Ovary (tissue), 9 donors: Measurements from ENCODE around the gene STAB1. TPM values are rescaled to one million over a fixed set of nuclear protein-coding genes. Genes with fewer than 3 reads are reported as not detected.

Source experiments
- DNase-seq, 5 donors: peaks; one replicate each; pipeline ENCODE4 v3.0.0-alpha.2; 2019 to 2020
- H3K27ac ChIP-seq, 2 donors: fragments of 200-600 bp; one replicate each; pipeline versions ENCODE4 v1.5.1 to v1.8.0; 2019 to 2022
- H3K27me3 ChIP-seq: fragments of 200-600 bp; one replicate; pipeline ENCODE4 v1.8.0; 2022
- H3K36me3 ChIP-seq: fragments of 200-600 bp; sonication (generic); one replicate; pipeline ENCODE4 v1.5.1; 2019
- H3K4me1 ChIP-seq: one replicate; pipeline ENCODE4 v1.8.1; 2013; ENCODE audit warnings: mild to moderate bottlenecking, moderate library complexity; ENCODE audit not compliant: insufficient read depth
- H3K4me3 ChIP-seq: fragments of 200-600 bp; sonication (generic); one replicate; pipeline ENCODE4 v1.5.1; 2017
- H3K9me3 ChIP-seq, 2 donors: fragments of 200-600 bp in 1 of 2; sonication (generic) in 1 of 2; one replicate each; pipeline versions ENCODE4 v1.5.1 to v1.8.1; 2013 to 2019; ENCODE audit warnings: mild to moderate bottlenecking in 1 of 2, moderate library complexity in 1 of 2
- EP300 ChIP-seq: sonication (generic); formaldehyde crosslinking; IDR thresholded peaks from one replicate; pipeline ENCODE4 v1.6.1; 2017; ENCODE audit warnings: antibody characterized with exemption
- POLR2A ChIP-seq: fragments of 450-650 bp; IDR thresholded peaks from one replicate; pipeline ENCODE4 v1.6.1; 2017; ENCODE audit warnings: antibody characterized with exemption, mild to moderate bottlenecking, moderate library complexity
- WGBS, 3 donors: extraction: QIAGEN DNeasy Blood & Tissue Kit in 1 of 3; methylation state at CpG; one replicate each; pipeline versions ENCODE4 v1.1.5 to v1.1.7; 2013 to 2017; 5-methylcytosine and 5-hydroxymethylcytosine counted together
- intact Hi-C, 4 donors: fragments of 100-400 bp; cut with DNase I; formaldehyde crosslinking; loops; one replicate each; pipeline versions ENCODE4 v1.11.0 to v1.15.1; 2022 to 2023
- polyA plus RNA-seq, 2 donors: library from polyadenylated mRNA; stranded (reverse); fragments of 200-250 nt in 1 of 2; fragments of 350-450 nt in 1 of 2; fragmentation: Illumina TruSeq in 1 of 2; extraction: RNeasy Lipid Tissue Mini Kit (QIAGEN cat#74804) in 1 of 2; gene quantifications; one replicate each; pipeline ENCODE4 v1.2.3, GENCODE V29; 2013 to 2014
- total RNA-seq, 7 donors: library from RNA; depleted of rRNA in 2 of 7; stranded (reverse); fragments of >200 nt in 2 of 7; fragmentation: NEBNext Ultra II Directional in 3 of 7; extraction: Animal tissue kit (Norgen Biotek cat#: 25700) in 3 of 7; gene quantifications; one replicate each; pipeline versions ENCODE4 v1.1.0 to v1.2.4, GENCODE V29; 2016 to 2023
- TF ChIP-seq, protein P1 (sequence below), 3 donors: fragments of 450-650 bp in 2 of 3; fragments of 200-600 bp in 1 of 3; IDR thresholded peaks; one replicate each; pipeline versions ENCODE4 v1.5.1 to v1.8.0; 2016 to 2022; ENCODE audit warnings: antibody characterized with exemption in 3 of 3, mild to moderate bottlenecking in 1 of 3
- donor health status: DM: no; HTN: no; CAD: no; lungs with moderate emphysema.
- donor health status: DM: no; HTN: no; CAD: no.
- donor health status: Bipolar disorder and iron deficiency.
- donor health status: DM: yes; HTN: yes; CAD: no.
- donor health status: DM: no; HTN: no; CAD: no.
- donor health status: DM: yes; HTN: yes; CAD: no.

Gene STAB1
- total and polyA plus RNA-seq, 9 donors: 21.4 to 114 (median 47.5) TPM

DNA sequence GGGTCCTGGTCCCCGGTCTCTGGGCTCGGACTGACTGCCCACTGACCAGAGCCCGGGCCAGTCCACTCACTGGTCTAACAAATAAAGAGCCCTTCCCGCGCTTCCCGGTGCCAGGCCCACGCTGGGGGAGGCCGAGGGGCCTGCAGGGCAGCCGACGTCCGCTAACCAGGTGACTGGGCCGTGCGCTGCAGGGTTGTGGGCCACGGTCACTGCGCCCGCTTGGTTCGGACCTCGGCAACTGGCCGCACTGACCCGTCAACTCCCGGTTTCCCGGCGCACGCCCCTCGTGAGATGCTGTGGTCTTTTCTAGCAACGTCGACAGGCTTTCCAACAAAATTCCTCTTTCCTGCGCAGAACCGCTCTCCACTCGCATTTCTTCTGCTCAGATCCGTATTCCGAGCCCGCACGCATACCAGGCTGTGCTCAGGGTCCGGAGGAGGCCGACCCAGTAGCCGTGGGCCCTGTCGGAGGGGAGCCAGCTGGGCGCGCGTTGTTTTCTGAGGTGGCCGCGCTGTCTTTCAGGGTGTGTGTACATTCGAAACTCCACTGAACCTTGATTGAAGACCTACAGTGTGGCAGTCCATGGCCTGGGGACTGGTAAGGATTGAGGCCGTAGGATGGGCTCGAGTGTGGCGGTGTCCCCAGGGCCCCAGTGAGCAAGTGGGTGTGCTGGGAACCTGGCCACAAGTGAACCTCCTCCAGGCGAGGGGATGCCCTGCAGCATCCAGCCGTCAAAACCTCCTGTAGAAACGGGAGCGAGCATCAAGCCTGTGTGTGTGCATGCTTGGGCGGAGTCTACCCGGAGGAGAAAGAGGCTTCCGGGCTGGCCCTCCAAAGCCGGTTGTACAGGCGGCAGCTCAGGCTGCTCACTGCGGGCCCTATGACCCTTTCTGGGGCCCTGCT is 39.4 kb downstream of the STAB1 start:
- Histone ChIP-seq H3K36me3 (no peaks in the 10 kb centered on the region), H3K27me3 (no peaks in the 10 kb centered on the region), H3K4me1 (peaks cover 25% of the 10 kb centered on the region), H3K4me3 (peak overlapping the region; percentile 61), H3K9me3 (no peaks in the 10 kb centered on the region), H3K27ac (peak overlapping the region; percentile 72 to 94)
- no peak for TF ChIP-seq POLR2A
- no peak for TF ChIP-seq EP300
- TF ChIP-seq, protein P1, sequence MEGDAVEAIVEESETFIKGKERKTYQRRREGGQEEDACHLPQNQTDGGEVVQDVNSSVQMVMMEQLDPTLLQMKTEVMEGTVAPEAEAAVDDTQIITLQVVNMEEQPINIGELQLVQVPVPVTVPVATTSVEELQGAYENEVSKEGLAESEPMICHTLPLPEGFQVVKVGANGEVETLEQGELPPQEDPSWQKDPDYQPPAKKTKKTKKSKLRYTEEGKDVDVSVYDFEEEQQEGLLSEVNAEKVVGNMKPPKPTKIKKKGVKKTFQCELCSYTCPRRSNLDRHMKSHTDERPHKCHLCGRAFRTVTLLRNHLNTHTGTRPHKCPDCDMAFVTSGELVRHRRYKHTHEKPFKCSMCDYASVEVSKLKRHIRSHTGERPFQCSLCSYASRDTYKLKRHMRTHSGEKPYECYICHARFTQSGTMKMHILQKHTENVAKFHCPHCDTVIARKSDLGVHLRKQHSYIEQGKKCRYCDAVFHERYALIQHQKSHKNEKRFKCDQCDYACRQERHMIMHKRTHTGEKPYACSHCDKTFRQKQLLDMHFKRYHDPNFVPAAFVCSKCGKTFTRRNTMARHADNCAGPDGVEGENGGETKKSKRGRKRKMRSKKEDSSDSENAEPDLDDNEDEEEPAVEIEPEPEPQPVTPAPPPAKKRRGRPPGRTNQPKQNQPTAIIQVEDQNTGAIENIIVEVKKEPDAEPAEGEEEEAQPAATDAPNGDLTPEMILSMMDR (IDR thresholded peaks at IDR 0.05): no peak
- intact Hi-C loops: loop anchor here in 2 of 4 donors (5.0 to 10.0 kb wide), 3 partner anchors 82 to 170 kb away; partner anchors contain the start of genes GLT8D1 (in 1 of the 2), GNL3 (in 1 of the 2), PBRM1 (in 1 of the 2) and SPCS1 (in 1 of the 2)
- WGBS, 3 donors: 14 to 24% (median 20%) methylated on average over 50 to 57 of the region's 57 CpGs
- DNase-seq: peak; percentile 34 to 55 (median 43)

DNA sequence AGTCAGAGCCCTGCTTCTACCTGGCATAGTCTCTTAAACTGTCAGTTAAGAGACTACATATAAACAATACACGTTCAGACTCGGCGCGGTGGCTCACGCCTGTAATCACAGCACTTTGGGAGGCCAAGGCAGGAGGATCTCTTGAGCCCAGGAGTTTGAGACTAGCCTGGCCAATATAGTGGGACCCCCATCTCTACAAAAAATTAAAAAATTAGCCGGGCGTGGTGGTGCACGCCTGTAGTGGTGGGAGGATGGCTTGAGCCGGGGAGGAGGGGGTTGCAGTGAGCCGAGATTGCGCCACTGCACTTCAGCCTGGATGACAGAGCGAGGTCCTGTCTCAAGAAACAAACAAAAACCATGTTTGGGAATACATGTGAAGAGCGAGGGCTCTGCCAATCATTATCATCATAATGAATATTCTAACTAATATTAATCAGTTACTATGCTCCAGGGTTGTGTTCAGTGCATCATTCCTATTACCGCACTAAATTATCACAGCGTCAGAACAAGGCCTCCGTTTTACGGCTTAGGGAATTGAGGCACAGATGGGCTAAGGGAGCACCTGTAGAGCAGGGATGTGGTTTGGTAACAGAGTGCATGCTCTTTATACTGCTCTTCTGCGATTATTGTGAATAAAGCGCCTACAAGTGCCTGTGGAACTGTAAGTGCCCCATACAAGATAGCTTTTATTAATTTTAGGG is 40.4 kb downstream of the STAB1 start:
- peak overlapping the region in 1 of 2 donors; percentile 94 for H3K27ac ChIP-seq
- WGBS, 3 donors: 84 to 92% (median 88%) methylated on average over 19 of the region's 19 CpGs
- H3K4me3 ChIP-seq: peak overlapping the region; percentile 24
- H3K9me3 ChIP-seq: no peaks in the 10 kb centered on the region
- intact Hi-C loops: loop anchor here in 2 of 4 donors (10.0 kb wide), 2 partner anchors 149 to 169 kb away; partner anchors contain the start of genes GLT8D1 (in 1 of the 2), GNL3 (in 1 of the 2), PBRM1 (in 1 of the 2) and SPCS1 (in 1 of the 2)
- no peaks in the 10 kb centered on the region for H3K27me3 ChIP-seq
- TF ChIP-seq, protein P1 (IDR thresholded peaks at IDR 0.05): no peak
- TF ChIP-seq POLR2A (no peak), EP300 (no peak)
- DNase-seq: peak in 3 of 5 donors; percentile 18 to 36 (median 31)
- H3K36me3 ChIP-seq: no peaks in the 10 kb centered on the region
- H3K4me1 ChIP-seq: peaks cover 25% of the 10 kb centered on the region

DNA sequence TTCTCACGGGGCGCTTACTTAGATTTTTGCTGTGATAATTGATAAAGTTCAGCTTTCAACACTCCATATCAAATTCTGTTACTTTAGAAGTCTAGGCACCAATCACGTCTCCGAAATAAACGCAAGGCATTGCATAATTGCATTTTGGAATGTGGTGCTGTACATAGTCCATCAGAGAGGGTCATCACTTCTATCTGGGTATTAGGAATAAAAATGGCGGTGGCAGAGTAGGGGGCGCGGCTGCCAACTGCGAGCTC is 40.9 kb downstream of the STAB1 start:
- H3K36me3 ChIP-seq: no peaks in the 10 kb centered on the region
- H3K9me3 ChIP-seq: no peaks in the 10 kb centered on the region
- TF ChIP-seq, protein P1 (IDR thresholded peaks at IDR 0.05): no peak
- TF ChIP-seq EP300 (no peak), POLR2A (no peak)
- no peaks in the 10 kb centered on the region for H3K27me3 ChIP-seq
- H3K4me3 ChIP-seq: peak overlapping the region; percentile 24
- intact Hi-C loops: loop anchor here in 2 of 4 donors (10.0 kb wide), 2 partner anchors 149 to 169 kb away; partner anchors contain the start of genes GLT8D1 (in 1 of the 2), GNL3 (in 1 of the 2), PBRM1 (in 1 of the 2) and SPCS1 (in 1 of the 2)
- WGBS, 3 donors: 10 to 12% (median 12%) methylated on average over 9 of the region's 9 CpGs
- H3K4me1 ChIP-seq: peaks cover 25% of the 10 kb centered on the region
- no peak for DNase-seq
- no peak overlapping the region for H3K27ac ChIP-seq
